ENCODE data around the gene SLC35F6.
"Not testable (repeated sequence)": the region's sequence is repeated elsewhere in the genome, so short reads cannot be mapped to it uniquely, and the experiment has no call there.

The SLC35F6 gene

GRCh38 chr2:26786207-26787028, 22.3 kb downstream of the SLC35F6 start:
- DNase-seq: no peak

GRCh38 chr2:26792720-26793119, 28.6 kb downstream of the SLC35F6 start:
- DNase-seq: no peak

- no peak for DNase-seq
Measured at GRCh38 chr2:26793518-26793917, 29.4 kb downstream of the SLC35F6 start.

- not testable (repeated sequence) for DNase-seq
Measured at GRCh38 chr2:26795135-26795534, 31.1 kb downstream of the SLC35F6 start.

- DNase-seq: no peak
Measured at GRCh38 chr2:26801328-26801727, 37.2 kb downstream of the SLC35F6 start.

GRCh38 chr2:26801796-26802195, 37.7 kb downstream of the SLC35F6 start:
- DNase-seq: no peak

GRCh38 chr2:26805241-26805676, 41.2 kb downstream of the SLC35F6 start:
- DNase-seq: no peak

GRCh38 chr2:26807788-26808460, 43.8 kb downstream of the SLC35F6 start:
- no peak for DNase-seq

GRCh38 chr2:26809211-26809610, 45.1 kb downstream of the SLC35F6 start:
- DNase-seq: no peak

GRCh38 chr2:26809876-26810577, 45.9 kb downstream of the SLC35F6 start:
- no peak for DNase-seq

GRCh38 chr2:26811261-26811660, 47.2 kb downstream of the SLC35F6 start:
- DNase-seq: no peak

GRCh38 chr2:26811791-26812694, 48.0 kb downstream of the SLC35F6 start:
- no peak for DNase-seq

- no peak for DNase-seq
Measured at GRCh38 chr2:26812731-26813130, 48.6 kb downstream of the SLC35F6 start.

- not testable (repeated sequence) for DNase-seq
Measured at GRCh38 chr2:26814072-26814765, 50.1 kb downstream of the SLC35F6 start.

GRCh38 chr2:26816893-26817292, 52.8 kb downstream of the SLC35F6 start:
- no peak for DNase-seq

GRCh38 chr2:26818255-26818654, 54.2 kb downstream of the SLC35F6 start:
- no peak for DNase-seq

- no peak for DNase-seq
Measured at GRCh38 chr2:26818972-26819371, 54.9 kb downstream of the SLC35F6 start.

- DNase-seq: no peak
Measured at GRCh38 chr2:26820932-26821331, 56.8 kb downstream of the SLC35F6 start.

- DNase-seq: no peak
Measured at GRCh38 chr2:26822877-26823276, 58.8 kb downstream of the SLC35F6 start.
